ENCODE results near the gene SHANK1.
A peak's percentile ranks its signal among the peaks of the same experiment; 100 is the strongest.

Gene SHANK1

GRCh38 chr19:50690439-50690838, 29.2 kb downstream of the SHANK1 start:
- peaks cover 0 to 73% of the 10 kb centered on the region in 2 donors for H3K27me3 ChIP-seq
- H3K27ac ChIP-seq: no peak overlapping the region
- H3K4me1 ChIP-seq: peaks cover 0 to 6% (median 0%) of the 10 kb centered on the region in 4 donors
- no peak overlapping the region for H3K4me3 ChIP-seq
- H3K9me3 ChIP-seq: no peaks in the 10 kb centered on the region
- TF ChIP-seq CTCF (IDR thresholded peaks at IDR 0.05): no peak
- H3K36me3 ChIP-seq: no peaks in the 10 kb centered on the region
- intact Hi-C loops (cut with DNase I; ENCODE audit: low total_unique reads): no loop called here
- DNase-seq: no peak

DNA sequence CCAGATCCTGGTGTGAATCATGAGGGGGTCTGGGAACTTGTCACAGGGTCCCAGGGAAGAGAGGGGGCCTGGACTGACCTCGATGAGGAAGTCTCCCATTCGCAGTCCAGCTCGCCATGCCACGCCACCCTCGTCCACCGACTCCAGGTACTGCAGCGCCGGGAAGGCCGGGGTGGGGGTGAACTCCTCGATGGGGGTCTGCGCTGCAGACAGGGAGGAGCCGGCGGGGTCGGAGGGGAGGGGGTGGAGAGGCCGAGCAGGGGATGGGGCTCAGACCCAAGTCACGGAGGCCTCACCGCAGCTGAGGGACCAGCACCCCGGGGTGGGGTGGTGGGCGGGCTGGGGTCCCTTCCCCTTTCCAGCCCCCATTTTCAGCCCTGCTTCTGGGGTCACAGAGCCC, 30.8 kb downstream of the SHANK1 start:
- intact Hi-C loops (cut with DNase I; ENCODE audit: low total_unique reads): no loop called here
- no peak for DNase-seq
- H3K27me3 ChIP-seq: peaks cover 0 to 71% of the 10 kb centered on the region in 2 donors
- no peak overlapping the region for H3K4me3 ChIP-seq
- H3K9me3 ChIP-seq: no peaks in the 10 kb centered on the region
- TF ChIP-seq CTCF (IDR thresholded peaks at IDR 0.05): no peak
- H3K27ac ChIP-seq: no peak overlapping the region
- no peaks in the 10 kb centered on the region for H3K4me1 ChIP-seq
- no peaks in the 10 kb centered on the region for H3K36me3 ChIP-seq

- no peaks in the 10 kb centered on the region for H3K4me1 ChIP-seq
- H3K27ac ChIP-seq: no peak overlapping the region
- intact Hi-C loops (cut with DNase I; ENCODE audit: low total_unique reads): no loop called here
- no peak for TF ChIP-seq CTCF (IDR thresholded peaks at IDR 0.05)
- peaks cover 0 to 72% of the 10 kb centered on the region in 2 donors for H3K27me3 ChIP-seq
- H3K36me3 ChIP-seq: no peaks in the 10 kb centered on the region
- no peak for DNase-seq
- H3K4me3 ChIP-seq: no peak overlapping the region
- H3K9me3 ChIP-seq: no peaks in the 10 kb centered on the region
Observed at GRCh38 chr19:50686310-50687032, 33.1 kb downstream of the SHANK1 start.

DNA sequence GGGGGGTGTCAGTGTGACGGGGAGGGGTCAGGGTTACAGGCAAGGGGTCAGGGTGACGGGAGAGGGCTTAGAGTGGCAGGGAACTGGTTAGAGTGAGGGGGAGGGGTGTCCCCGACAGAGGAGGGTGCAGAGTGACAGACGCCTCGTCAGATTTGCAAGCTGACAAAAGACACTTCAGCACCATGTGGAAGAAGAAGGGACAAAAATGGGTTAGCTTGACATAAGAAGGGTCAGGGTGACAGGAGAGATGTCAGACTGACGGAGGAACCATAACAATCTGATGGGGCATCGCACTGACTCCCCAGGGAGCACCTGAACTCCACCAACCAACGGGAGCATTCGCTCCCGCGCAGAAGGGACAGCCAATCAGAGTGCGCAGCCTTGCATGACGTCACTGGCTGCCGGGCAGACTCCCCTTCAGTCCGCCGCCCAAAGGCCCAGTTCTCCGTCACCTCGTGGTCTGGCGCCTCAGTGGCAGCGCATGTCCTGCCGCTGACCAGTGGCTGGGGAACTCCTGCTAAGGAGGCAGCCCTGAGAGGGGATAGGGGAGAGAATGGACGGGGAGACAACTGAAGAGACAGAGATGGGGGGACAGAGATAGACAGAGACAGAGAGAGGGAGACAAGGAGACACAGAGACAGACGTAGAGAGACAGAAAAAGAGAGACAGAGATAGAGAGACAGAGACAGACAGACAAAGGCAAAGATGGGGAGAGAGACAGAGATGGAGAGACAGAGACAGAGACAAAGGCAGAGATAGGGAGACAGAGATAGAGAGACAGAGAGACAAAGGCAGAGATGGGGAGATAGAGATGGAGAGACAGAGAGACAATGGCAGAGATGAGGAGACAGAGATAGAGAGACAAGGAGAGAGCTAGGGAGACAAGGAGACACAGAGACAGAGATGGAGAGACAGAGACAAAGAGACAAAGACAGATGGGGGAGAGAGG, 40.2 kb downstream of the SHANK1 start:
- intact Hi-C loops (cut with DNase I; ENCODE audit: low total_unique reads): no loop called here
- H3K27ac ChIP-seq: no peak overlapping the region
- H3K9me3 ChIP-seq: peaks cover 0 to 4% (median 0%) of the 10 kb centered on the region in 3 donors

DNA sequence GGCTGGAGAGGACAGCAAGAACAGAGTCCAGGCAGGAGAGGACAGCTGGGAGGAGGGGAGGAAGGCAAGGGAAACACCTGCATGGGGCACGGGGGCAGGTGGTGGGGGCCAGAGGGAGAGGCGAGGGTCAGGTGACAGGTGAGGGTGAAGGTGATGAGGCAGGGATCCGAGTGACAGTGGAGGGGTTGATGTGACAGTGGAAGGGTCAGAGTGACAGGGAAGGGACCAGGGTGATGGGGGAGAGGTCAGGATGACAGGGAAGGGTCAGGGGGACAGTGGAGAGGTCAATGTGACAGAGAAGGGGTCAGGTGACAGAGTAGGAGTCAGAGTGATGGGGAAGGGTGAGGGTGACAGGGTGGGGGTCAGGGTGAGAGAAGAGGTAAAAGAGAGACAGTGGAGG, 41.3 kb downstream of the SHANK1 start:
- no peak overlapping the region for H3K27ac ChIP-seq
- TF ChIP-seq CTCF (IDR thresholded peaks at IDR 0.05): no peak
- peaks cover 0 to 61% of the 10 kb centered on the region in 2 donors for H3K27me3 ChIP-seq

More for the DNA sequence above, 40.2 kb downstream of the SHANK1 start:
- Histone ChIP-seq H3K4me1 (peaks cover 0 to 7% (median 0%) of the 10 kb centered on the region in 4 donors), H3K27me3 (peaks cover 0 to 58% of the 10 kb centered on the region in 2 donors), H3K36me3 (no peaks in the 10 kb centered on the region), H3K4me3 (no peak overlapping the region)
- no peak for TF ChIP-seq CTCF (IDR thresholded peaks at IDR 0.05)
- DNase-seq: peak; percentile 54 to 79

More for the DNA sequence above, 41.3 kb downstream of the SHANK1 start:
- no peak overlapping the region for H3K4me3 ChIP-seq
- no peak for DNase-seq
- H3K36me3 ChIP-seq: no peaks in the 10 kb centered on the region
- intact Hi-C loops (cut with DNase I; ENCODE audit: low total_unique reads): no loop called here
- H3K4me1 ChIP-seq: peaks cover 0 to 7% (median 0%) of the 10 kb centered on the region in 4 donors
- peaks cover 0 to 4% (median 0%) of the 10 kb centered on the region in 3 donors for H3K9me3 ChIP-seq
